Measurements from ENCODE around the gene PLPP3.

The PLPP3 gene

GRCh38 chr1:56562891-56563452 lies 16.4 kb downstream of the PLPP3 start:
- H3K9ac ChIP-seq (ENCODE audit: low read length) = no peak overlapping the region
- H3K27me3 ChIP-seq (ENCODE audit: control insufficient read depth, insufficient read depth, low read length) = no peaks in the 10 kb centered on the region
- no peak overlapping the region for H3K4me3 ChIP-seq (ENCODE audit: low read depth, low read length)
- peaks cover 61% of the 10 kb centered on the region for H3K4me1 ChIP-seq (ENCODE audit: control insufficient read depth, insufficient read depth, low read length)
- H3K27ac ChIP-seq (ENCODE audit: low read depth, low read length) = 0 out of 2 replicates have a peak overlapping the region, but pooled peaks have one; percentile 22
- no peaks in the 10 kb centered on the region for H3K36me3 ChIP-seq (ENCODE audit: control insufficient read depth, insufficient read depth, low read length)
- no peaks in the 10 kb centered on the region for H3K9me3 ChIP-seq (ENCODE audit: control insufficient read depth, insufficient read depth, low read depth, low read length)

- no peaks in the 10 kb centered on the region for H3K36me3 ChIP-seq (ENCODE audit: control insufficient read depth, insufficient read depth, low read length)
- H3K9ac ChIP-seq (ENCODE audit: low read length) = no peak overlapping the region
- H3K4me3 ChIP-seq (ENCODE audit: low read depth, low read length) = no peak overlapping the region
- no peaks in the 10 kb centered on the region for H3K9me3 ChIP-seq (ENCODE audit: control insufficient read depth, insufficient read depth, low read depth, low read length)
- no peak overlapping the region for H3K27ac ChIP-seq (ENCODE audit: low read depth, low read length)
- H3K27me3 ChIP-seq (ENCODE audit: control insufficient read depth, insufficient read depth, low read length) = no peaks in the 10 kb centered on the region
- peaks cover 60% of the 10 kb centered on the region for H3K4me1 ChIP-seq (ENCODE audit: control insufficient read depth, insufficient read depth, low read length)
These were observed 17.9 kb downstream of the PLPP3 start for GRCh38 chr1:56561227-56562019.

GRCh38 chr1:56557746-56558145 lies 21.6 kb downstream of the PLPP3 start:
- no peak overlapping the region for H3K9ac ChIP-seq (ENCODE audit: low read length)
- no peak overlapping the region for H3K4me3 ChIP-seq (ENCODE audit: low read depth, low read length)
- no peak overlapping the region for H3K27ac ChIP-seq (ENCODE audit: low read depth, low read length)
- no peaks in the 10 kb centered on the region for H3K27me3 ChIP-seq (ENCODE audit: control insufficient read depth, insufficient read depth, low read length)
- H3K36me3 ChIP-seq (ENCODE audit: control insufficient read depth, insufficient read depth, low read length) = no peaks in the 10 kb centered on the region
- H3K9me3 ChIP-seq (ENCODE audit: control insufficient read depth, insufficient read depth, low read depth, low read length) = no peaks in the 10 kb centered on the region
- H3K4me1 ChIP-seq (ENCODE audit: control insufficient read depth, insufficient read depth, low read length) = peaks cover 47% of the 10 kb centered on the region

GRCh38 chr1:56555448-56555847 lies 23.9 kb downstream of the PLPP3 start:
- H3K27ac ChIP-seq (ENCODE audit: low read depth, low read length) = no peak overlapping the region
- H3K27me3 ChIP-seq (ENCODE audit: control insufficient read depth, insufficient read depth, low read length) = no peaks in the 10 kb centered on the region
- H3K9ac ChIP-seq (ENCODE audit: low read length) = no peak overlapping the region
- H3K36me3 ChIP-seq (ENCODE audit: control insufficient read depth, insufficient read depth, low read length) = no peaks in the 10 kb centered on the region
- H3K4me1 ChIP-seq (ENCODE audit: control insufficient read depth, insufficient read depth, low read length) = peaks cover 54% of the 10 kb centered on the region
- H3K9me3 ChIP-seq (ENCODE audit: control insufficient read depth, insufficient read depth, low read depth, low read length) = no peaks in the 10 kb centered on the region
- no peak overlapping the region for H3K4me3 ChIP-seq (ENCODE audit: low read depth, low read length)

- Histone ChIP-seq H3K36me3 (ENCODE audit: control insufficient read depth, insufficient read depth, low read length) (no peaks in the 10 kb centered on the region), H3K9me3 (ENCODE audit: control insufficient read depth, insufficient read depth, low read depth, low read length) (no peaks in the 10 kb centered on the region), H3K4me1 (ENCODE audit: control insufficient read depth, insufficient read depth, low read length) (peaks cover 71% of the 10 kb centered on the region), H3K27me3 (ENCODE audit: control insufficient read depth, insufficient read depth, low read length) (no peaks in the 10 kb centered on the region), H3K27ac (ENCODE audit: low read depth, low read length) (no peak overlapping the region), H3K4me3 (ENCODE audit: low read depth, low read length) (no peak overlapping the region), H3K9ac (ENCODE audit: low read length) (no peak overlapping the region)
These were observed 26.3 kb downstream of the PLPP3 start for GRCh38 chr1:56553046-56553445.

GRCh38 chr1:56552349-56552748 lies 27.0 kb downstream of the PLPP3 start:
- H3K4me1 ChIP-seq (ENCODE audit: control insufficient read depth, insufficient read depth, low read length) = peaks cover 72% of the 10 kb centered on the region
- H3K36me3 ChIP-seq (ENCODE audit: control insufficient read depth, insufficient read depth, low read length) = no peaks in the 10 kb centered on the region
- H3K9me3 ChIP-seq (ENCODE audit: control insufficient read depth, insufficient read depth, low read depth, low read length) = no peaks in the 10 kb centered on the region
- no peak overlapping the region for H3K27ac ChIP-seq (ENCODE audit: low read depth, low read length)
- H3K27me3 ChIP-seq (ENCODE audit: control insufficient read depth, insufficient read depth, low read length) = no peaks in the 10 kb centered on the region
- no peak overlapping the region for H3K9ac ChIP-seq (ENCODE audit: low read length)
- H3K4me3 ChIP-seq (ENCODE audit: low read depth, low read length) = no peak overlapping the region

- Histone ChIP-seq H3K9me3 (ENCODE audit: control insufficient read depth, insufficient read depth, low read depth, low read length) (no peaks in the 10 kb centered on the region), H3K4me3 (ENCODE audit: low read depth, low read length) (no peak overlapping the region), H3K36me3 (ENCODE audit: control insufficient read depth, insufficient read depth, low read length) (no peaks in the 10 kb centered on the region), H3K27ac (ENCODE audit: low read depth, low read length) (no peak overlapping the region), H3K9ac (ENCODE audit: low read length) (no peak overlapping the region), H3K4me1 (ENCODE audit: control insufficient read depth, insufficient read depth, low read length) (peaks cover 73% of the 10 kb centered on the region), H3K27me3 (ENCODE audit: control insufficient read depth, insufficient read depth, low read length) (no peaks in the 10 kb centered on the region)
These were observed 27.7 kb downstream of the PLPP3 start for GRCh38 chr1:56551691-56552090.

- Histone ChIP-seq H3K9me3 (ENCODE audit: control insufficient read depth, insufficient read depth, low read depth, low read length) (no peaks in the 10 kb centered on the region), H3K27ac (ENCODE audit: low read depth, low read length) (peak overlapping the region; percentile 62), H3K9ac (ENCODE audit: low read length) (no peak overlapping the region), H3K4me1 (ENCODE audit: control insufficient read depth, insufficient read depth, low read length) (peaks cover 78% of the 10 kb centered on the region), H3K4me3 (ENCODE audit: low read depth, low read length) (no peak overlapping the region), H3K36me3 (ENCODE audit: control insufficient read depth, insufficient read depth, low read length) (no peaks in the 10 kb centered on the region), H3K27me3 (ENCODE audit: control insufficient read depth, insufficient read depth, low read length) (no peaks in the 10 kb centered on the region)
These were observed 28.5 kb downstream of the PLPP3 start for GRCh38 chr1:56550859-56551188.

GRCh38 chr1:56550138-56550858 lies 29.1 kb downstream of the PLPP3 start:
- H3K9ac ChIP-seq (ENCODE audit: low read length) = peak overlapping the region; percentile 36
- peak overlapping the region; percentile 62 for H3K27ac ChIP-seq (ENCODE audit: low read depth, low read length)
- no peaks in the 10 kb centered on the region for H3K27me3 ChIP-seq (ENCODE audit: control insufficient read depth, insufficient read depth, low read length)
- H3K36me3 ChIP-seq (ENCODE audit: control insufficient read depth, insufficient read depth, low read length) = no peaks in the 10 kb centered on the region
- no peaks in the 10 kb centered on the region for H3K9me3 ChIP-seq (ENCODE audit: control insufficient read depth, insufficient read depth, low read depth, low read length)
- peak overlapping the region; percentile 30 for H3K4me3 ChIP-seq (ENCODE audit: low read depth, low read length)
- peaks cover 77% of the 10 kb centered on the region for H3K4me1 ChIP-seq (ENCODE audit: control insufficient read depth, insufficient read depth, low read length)

- no peak overlapping the region for H3K4me3 ChIP-seq (ENCODE audit: low read depth, low read length)
- H3K36me3 ChIP-seq (ENCODE audit: control insufficient read depth, insufficient read depth, low read length) = no peaks in the 10 kb centered on the region
- peaks cover 89% of the 10 kb centered on the region for H3K4me1 ChIP-seq (ENCODE audit: control insufficient read depth, insufficient read depth, low read length)
- no peaks in the 10 kb centered on the region for H3K9me3 ChIP-seq (ENCODE audit: control insufficient read depth, insufficient read depth, low read depth, low read length)
- peak overlapping the region; percentile 8; the same call in 1 of the 2 replicates for H3K27ac ChIP-seq (ENCODE audit: low read depth, low read length)
- H3K9ac ChIP-seq (ENCODE audit: low read length) = no peak overlapping the region
- no peaks in the 10 kb centered on the region for H3K27me3 ChIP-seq (ENCODE audit: control insufficient read depth, insufficient read depth, low read length)
These were observed 30.8 kb downstream of the PLPP3 start for GRCh38 chr1:56548571-56548970.

GRCh38 chr1:56547977-56548376 lies 31.4 kb downstream of the PLPP3 start:
- H3K4me1 ChIP-seq (ENCODE audit: control insufficient read depth, insufficient read depth, low read length) = peaks cover 88% of the 10 kb centered on the region
- no peaks in the 10 kb centered on the region for H3K27me3 ChIP-seq (ENCODE audit: control insufficient read depth, insufficient read depth, low read length)
- H3K36me3 ChIP-seq (ENCODE audit: control insufficient read depth, insufficient read depth, low read length) = no peaks in the 10 kb centered on the region
- H3K9ac ChIP-seq (ENCODE audit: low read length) = no peak overlapping the region
- H3K9me3 ChIP-seq (ENCODE audit: control insufficient read depth, insufficient read depth, low read depth, low read length) = no peaks in the 10 kb centered on the region
- peak overlapping the region; percentile 8; the same call in 1 of the 2 replicates for H3K27ac ChIP-seq (ENCODE audit: low read depth, low read length)
- no peak overlapping the region for H3K4me3 ChIP-seq (ENCODE audit: low read depth, low read length)
